GM12878 (cell line): ENCODE measurements around the gene MMP11. TPM values are rescaled to one million over a fixed set of nuclear protein-coding genes. Genes with fewer than 3 reads are reported as not detected.

Experiments
- BCL3 ChIP-seq: IDR thresholded peaks from 2 replicates; pipeline ENCODE4 v1.6.1; 2011; ENCODE audit warnings: borderline replicate concordance, low read depth, mild to moderate bottlenecking, moderate library complexity, low read length; ENCODE audit not compliant: insufficient read depth, poor library complexity, severe bottlenecking
- CREM ChIP-seq: IDR thresholded peaks from 2 replicates; pipeline ENCODE4 v1.6.1; 2014; ENCODE audit warnings: antibody characterized with exemption, low read depth
- DPF2 ChIP-seq: fragments of 450-650 bp; IDR thresholded peaks from 2 replicates; pipeline ENCODE4 v1.6.1; 2017; ENCODE audit warnings: mild to moderate bottlenecking
- E2F4 ChIP-seq: IDR thresholded peaks from 2 replicates; pipeline ENCODE4 v1.6.1; 2012; ENCODE audit warnings: low read depth, low read length, improper control_type of control experiment
- EP300 ChIP-seq, 2 experiments: fragments of 150-350 bp in 1 of 2; IDR thresholded peaks; 2 replicates each; pipeline ENCODE4 v1.6.1; 2011 to 2012; ENCODE audit warnings: low read depth in 2 of 2, low read length in 2 of 2, borderline replicate concordance in 1 of 2, improper control_type of control experiment in 1 of 2, inconsistent platforms in 1 of 2; ENCODE audit not compliant: control insufficient read depth in 1 of 2
- GABPA ChIP-seq: IDR thresholded peaks from 2 replicates; pipeline ENCODE4 v1.6.1; 2014; ENCODE audit warnings: antibody characterized with exemption, low read depth, mild to moderate bottlenecking, inconsistent platforms
- GATAD2B ChIP-seq: fragments of 450-650 bp; conservative IDR thresholded peaks from 2 replicates; pipeline ENCODE4 v1.6.1; 2017; ENCODE audit warnings: low read depth, mild to moderate bottlenecking, moderate library complexity
- HDAC2 ChIP-seq: fragments of 200-600 bp; sonication (generic); IDR thresholded peaks from 2 replicates; pipeline ENCODE4 v1.6.1; 2017
- IRF3 ChIP-seq: fragments of 450-650 bp; IDR thresholded peaks from 2 replicates; pipeline ENCODE4 v1.6.1; 2014; ENCODE audit warnings: mild to moderate bottlenecking
- IRF4 ChIP-seq: IDR thresholded peaks from 2 replicates; pipeline ENCODE4 v1.6.1; 2011; ENCODE audit warnings: low read depth, low read length
- JUND ChIP-seq: IDR thresholded peaks from 2 replicates; pipeline ENCODE4 v1.6.1; 2012; ENCODE audit warnings: low read depth, mild to moderate bottlenecking, low read length, improper control_type of control experiment, moderate library complexity
- LARP7 ChIP-seq: fragments of 450-650 bp; IDR thresholded peaks from 2 replicates; pipeline ENCODE4 v1.6.1; 2017; ENCODE audit warnings: mild to moderate bottlenecking
- NR2C1 ChIP-seq: fragments of 450-650 bp; IDR thresholded peaks from 2 replicates; pipeline ENCODE4 v1.6.1; 2017; ENCODE audit warnings: antibody characterized with exemption, mild to moderate bottlenecking, moderate library complexity
- PRDM15 ChIP-seq: fragments of 450-650 bp; formaldehyde crosslinking; IDR thresholded peaks from 2 replicates; pipeline ENCODE4 v1.4.0; 2020; ENCODE audit warnings: mild to moderate bottlenecking, moderate library complexity
- RCOR1 ChIP-seq: conservative IDR thresholded peaks from 2 replicates; pipeline ENCODE4 v1.6.1; 2012; ENCODE audit warnings: low read depth, low read length, improper control_type of control experiment
- ZBTB40 ChIP-seq: fragments of 450-650 bp; IDR thresholded peaks from 2 replicates; pipeline ENCODE4 v1.6.1; 2016; ENCODE audit warnings: mild to moderate bottlenecking, moderate library complexity, borderline replicate concordance
- polyA plus RNA-seq, 11 experiments: library from polyadenylated mRNA; depleted of rRNA in 4 of 11; unstranded in 6 of 11; stranded (reverse) in 5 of 11; fragments of >200 nt; fragmentation: Nextera tagmentation in 4 of 11; fragmentation: Illumina TruSeq in 1 of 11; extraction: Ambion mirVana in 4 of 11; extraction: Trizol in 1 of 11; gene quantifications; 1 replicate in 1 of 11; 2 replicates in 10 of 11; pipeline versions ENCODE4 v1.2.1 to v1.2.3, GENCODE V29; 2011 to 2016; ENCODE audit warnings: inconsistent platforms in 2 of 11, missing spikeins in 2 of 11, low read depth in 1 of 11
- total RNA-seq, 4 experiments: library from RNA; depleted of rRNA in 3 of 4; stranded (reverse); fragments of >200 nt in 3 of 4; fragmentation: Illumina TruSeq in 1 of 4; extraction: Trizol in 1 of 4; gene quantifications; 2 replicates each; pipeline versions ENCODE4 v1.2.1 to v1.2.3, GENCODE V29; 2013 to 2021

The MMP11 gene
- total and polyA plus RNA-seq, 10 of the 15 experiments (the other 5 are each of a cell fraction or from before 2014, with no cell fraction given) = 0.03 to 1.1 (median 0.31) TPM; not detected in 2

- TF ChIP-seq IRF3 (no peak), DPF2 (peak; percentile 91), IRF4 (no peak), JUND (peak; percentile 89; the same call in 1 of the 2 replicates), ZBTB40 (peak; percentile 38; the same call in 1 of the 2 replicates), PRDM15 (CRISPR knock-in tag) (no peak), CREM (no peak), GABPA (no peak), GATAD2B (peak; percentile 67), RCOR1 (no peak), NR2C1 (no peak), BCL3 (no peak), E2F4 (no peak), LARP7 (peak; percentile 96), HDAC2 (no peak), EP300 (IDR thresholded peaks at IDR 0.05; ENCODE audit: borderline replicate concordance in 1 of 2, control insufficient read depth in 1 of 2, low read depth in 2 of 2, low read length in 2 of 2) (no peak)
Observed at GRCh38 chr22:23786752-23787599, 14.3 kb downstream of the MMP11 start, which contains the start of gene SMARCB1 (continued).
